SIG-M5 (cell line): ENCODE data around the gene FOLR2.
"Not testable (repeated sequence)": the region's sequence is repeated elsewhere in the genome, so short reads cannot be mapped to it uniquely, and the experiment has no call there.

ENCODE experiments used
- DNase-seq: peaks from one replicate; lab custom pipeline; 2025; lab: John Stamatoyannopoulos, UW

Gene FOLR2

DNA sequence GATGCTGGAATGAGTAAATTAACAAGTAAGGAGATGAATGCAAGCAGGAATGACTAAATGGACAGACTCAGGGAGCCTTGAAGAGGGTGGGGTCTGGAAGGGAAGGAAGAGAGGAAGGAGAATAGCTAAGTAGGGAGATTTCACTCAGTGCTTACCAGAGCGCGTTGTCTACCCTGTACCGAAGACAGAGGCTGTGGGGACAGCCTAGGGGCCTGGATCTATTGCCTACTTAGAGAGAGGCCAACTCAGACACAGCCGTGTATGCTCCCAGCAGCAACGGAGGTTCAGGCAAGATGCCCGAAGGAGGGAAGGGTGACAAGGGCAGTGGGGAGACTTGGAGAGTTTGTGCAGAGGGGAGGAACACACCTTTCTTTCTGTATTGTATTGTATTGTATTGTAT lies at the start of gene FOLR2:
FOLR2 (plus strand) TSS at position 157 of the 400 bp plus-strand sequence. CDS start 1,791 bp downstream, outside the sequence.
- no peak for DNase-seq

DNA sequence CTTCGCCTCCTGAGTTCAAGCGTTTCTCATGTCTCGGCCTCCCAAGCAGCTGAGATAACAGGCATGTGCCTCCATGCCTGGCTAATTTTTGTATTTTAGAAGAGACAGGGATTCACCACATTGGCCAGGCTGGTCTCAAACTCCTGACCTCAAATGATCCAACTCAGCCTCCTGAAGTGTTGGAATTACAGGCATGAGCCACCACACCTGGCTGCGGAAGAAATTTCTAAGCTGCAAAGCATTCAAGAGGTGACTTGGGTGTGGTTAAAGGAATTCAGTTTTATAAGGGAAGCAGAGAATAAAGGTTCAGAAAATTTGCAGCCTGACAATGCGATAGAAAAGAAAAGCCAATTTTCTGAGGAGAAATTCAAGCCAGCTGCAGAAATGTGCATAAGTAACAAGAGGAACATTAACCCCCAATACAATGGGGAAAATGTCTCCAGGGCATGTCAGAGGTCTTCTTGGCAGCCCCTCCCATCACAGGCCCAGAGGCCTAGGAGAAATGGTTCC lies 47.5 kb upstream of the FOLR2 start:
- DNase-seq, result not testable (repeated sequence)

DNA sequence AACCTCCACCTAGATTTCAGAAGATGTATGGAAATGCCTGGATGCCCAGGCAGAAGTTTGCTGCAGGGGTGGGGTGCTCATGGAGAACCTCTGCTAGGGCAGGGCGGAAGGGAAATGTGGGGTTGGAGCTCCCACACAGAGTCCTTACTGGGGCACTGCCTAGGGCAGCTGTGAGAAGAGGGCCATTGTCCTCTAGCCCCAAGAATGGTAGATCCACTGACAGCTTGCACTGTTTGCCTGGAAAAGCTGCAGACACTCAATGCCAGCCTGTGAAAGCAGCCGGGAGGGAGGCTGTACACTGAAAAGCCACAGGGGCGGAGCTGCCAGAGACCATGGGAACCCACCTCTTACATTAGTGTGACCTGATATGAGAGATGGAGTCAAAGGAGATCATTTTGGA lies 46.8 kb upstream of the FOLR2 start:
- DNase-seq, result not testable (repeated sequence)

GRCh38 chr11:72172043-72172442 lies 44.6 kb upstream of the FOLR2 start:
- not testable (repeated sequence) for DNase-seq

DNA sequence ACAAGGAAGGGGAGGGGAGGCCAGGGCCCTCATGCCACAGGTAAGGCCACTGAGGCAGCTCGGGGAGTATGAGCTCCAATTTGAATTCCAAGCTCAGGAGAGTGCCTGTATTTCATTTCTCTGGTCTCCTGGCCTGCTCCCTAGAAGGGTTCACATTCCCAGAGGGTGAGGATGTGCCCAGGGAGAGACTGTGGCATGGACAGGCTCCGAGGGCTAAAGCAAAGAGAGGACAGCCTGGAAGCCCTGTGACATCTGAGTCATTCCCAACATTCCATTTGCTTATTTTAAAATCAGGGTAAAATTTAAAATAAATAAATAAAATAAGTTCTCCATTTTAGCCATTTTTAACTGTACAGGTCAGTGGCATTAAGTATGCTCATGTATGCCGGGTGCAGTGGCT lies 43.3 kb upstream of the FOLR2 start:
- DNase-seq, result no peak

DNA sequence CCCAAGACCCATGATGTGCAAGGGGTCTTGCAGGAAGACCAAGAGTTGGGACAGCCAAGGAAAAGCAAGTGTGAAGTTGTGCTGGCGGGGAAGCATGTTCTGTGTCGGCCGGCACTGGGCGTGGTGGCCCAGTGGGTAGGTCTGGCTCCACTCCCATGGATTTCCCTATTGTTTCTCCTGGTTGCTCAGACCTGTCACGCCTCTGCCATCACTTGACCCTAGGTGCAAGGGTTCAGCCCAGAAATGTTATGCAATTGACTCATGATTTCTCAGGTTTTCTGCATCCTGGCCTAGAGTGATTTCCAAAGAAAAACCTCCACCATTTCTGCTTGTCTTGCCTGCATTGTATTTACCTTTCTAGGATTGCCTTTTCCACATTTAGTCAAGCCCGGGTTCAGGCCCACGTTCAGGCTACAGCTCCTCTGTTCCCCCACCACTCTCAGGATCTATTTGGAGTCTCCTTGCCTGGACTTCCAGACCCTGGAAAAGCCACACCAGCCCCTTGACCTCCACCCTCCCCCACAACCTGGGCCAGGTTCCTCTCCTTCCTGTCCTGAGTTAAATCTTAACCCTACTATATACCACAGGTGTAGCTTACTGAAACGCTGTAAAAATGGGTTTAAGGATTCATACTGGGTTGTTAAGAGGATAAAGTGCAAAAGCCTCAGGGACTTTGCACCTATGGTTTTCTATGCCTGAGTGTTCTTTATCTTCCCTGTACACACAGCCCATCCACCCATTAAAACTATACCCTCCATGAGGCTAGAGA lies 42.1 kb upstream of the FOLR2 start:
- no peak for DNase-seq

DNA sequence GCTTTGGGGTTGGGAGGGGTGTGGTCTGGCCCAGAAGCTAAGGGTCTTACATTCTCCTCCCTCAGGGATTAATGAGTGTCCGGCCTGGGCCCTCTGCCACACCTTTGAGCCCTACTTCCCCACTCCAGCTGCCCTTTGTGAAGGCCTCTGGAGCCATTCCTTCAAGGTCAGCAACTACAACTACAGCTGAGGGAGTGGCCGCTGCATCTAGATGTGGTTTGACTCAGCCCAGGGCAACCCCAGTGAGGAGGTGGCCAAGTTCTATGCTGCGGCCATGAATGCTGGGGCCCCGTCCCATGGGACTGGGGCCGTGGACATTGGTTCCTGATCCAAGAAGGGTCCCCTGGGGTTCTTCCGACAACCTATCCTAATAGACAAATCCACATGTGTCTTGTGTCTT lies 38.9 kb upstream of the FOLR2 start:
- DNase-seq, result no peak

DNA sequence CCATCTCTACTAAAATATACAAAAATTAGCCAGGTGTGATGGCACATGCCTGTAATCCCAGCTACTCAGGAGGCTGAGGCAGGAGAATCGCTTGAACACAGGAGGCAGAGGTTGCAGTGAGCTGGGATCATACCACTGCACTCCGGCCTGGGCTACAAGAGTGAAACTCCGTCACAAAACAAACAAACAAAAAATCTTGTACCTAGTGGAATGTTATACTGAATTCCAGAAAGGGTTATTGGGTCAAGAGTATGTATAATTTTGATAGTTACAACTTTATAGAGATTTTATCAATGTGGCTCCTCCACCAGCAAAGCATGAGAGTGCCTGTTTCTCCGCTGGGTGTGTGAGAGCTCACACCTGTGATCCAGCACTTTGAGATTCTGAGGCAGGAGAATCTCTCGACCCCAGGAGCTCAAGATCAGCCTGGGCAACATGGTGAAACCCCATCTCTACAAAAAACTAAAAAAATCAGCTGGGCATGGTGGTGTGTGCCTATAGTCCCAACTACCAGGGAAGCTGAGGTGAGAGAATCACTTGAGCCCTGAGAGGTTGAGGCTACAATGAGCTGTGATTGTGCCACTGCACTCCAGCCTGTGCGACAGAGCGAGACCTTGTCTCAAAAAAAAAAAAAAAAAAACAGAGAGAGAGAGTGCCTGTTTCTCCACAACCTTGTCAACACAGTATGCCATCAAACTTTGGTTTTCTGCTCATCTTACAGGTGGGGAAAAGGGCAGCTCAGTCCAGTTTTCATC lies 37.4 kb upstream of the FOLR2 start:
- no peak for DNase-seq

DNA sequence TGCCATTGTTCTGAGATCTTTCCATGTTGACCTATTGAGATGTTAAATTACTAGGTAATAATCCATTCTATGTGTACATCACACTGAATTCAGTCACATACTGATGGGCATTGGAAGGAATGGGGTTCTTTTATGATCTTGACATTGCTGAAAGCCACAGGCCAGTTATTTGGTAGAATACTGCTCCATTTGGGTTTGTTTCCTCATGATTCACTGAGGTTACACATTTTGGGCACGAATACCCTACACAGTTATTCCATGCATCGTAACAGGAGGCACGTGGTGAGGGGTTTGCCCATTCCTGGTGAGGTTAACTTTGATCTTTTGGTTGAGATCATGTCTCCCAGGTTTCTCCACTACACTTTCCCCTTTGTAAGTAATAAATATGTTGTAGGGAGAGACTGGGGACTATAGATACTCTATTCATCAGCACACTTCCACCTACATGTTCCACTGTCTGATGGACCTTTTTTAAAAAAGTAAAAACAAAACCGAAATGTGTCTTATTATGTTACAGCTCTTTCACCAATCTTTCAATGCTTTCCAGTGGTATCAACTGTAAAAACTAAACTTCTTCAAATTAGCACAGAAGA lies 36.7 kb upstream of the FOLR2 start:
- no peak for DNase-seq

DNA sequence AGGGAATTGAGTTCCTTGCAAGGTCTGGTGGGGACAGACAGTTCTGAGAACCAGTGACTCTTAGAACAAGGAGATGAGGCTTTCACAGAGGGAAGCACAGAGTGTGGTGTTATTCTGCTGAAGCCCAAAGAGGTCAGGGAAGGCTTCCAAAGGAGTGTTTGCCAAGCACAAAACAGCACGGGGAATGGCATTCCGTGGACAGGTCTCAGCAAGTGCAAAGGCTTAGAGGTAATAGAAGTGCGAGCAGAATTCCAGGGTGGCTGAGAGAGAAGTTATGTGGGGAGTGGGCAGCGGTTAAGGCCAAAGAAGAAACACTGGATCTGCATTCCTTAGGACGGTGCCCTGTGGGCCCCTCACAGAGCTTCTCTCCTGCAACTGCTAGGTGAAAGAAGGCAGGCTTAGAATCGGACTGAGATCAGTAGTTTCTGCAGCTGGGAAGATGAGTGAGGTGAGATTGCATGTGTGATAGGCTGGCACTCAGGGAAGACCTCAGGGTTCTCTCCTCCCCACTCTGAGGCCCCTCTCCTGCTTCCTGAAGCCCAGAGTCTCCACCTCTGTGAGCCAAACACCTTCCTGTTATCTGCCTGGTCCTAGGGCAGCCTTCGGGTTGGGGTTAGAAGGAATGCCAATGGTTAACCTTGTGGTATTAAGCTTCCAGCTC lies 35.6 kb upstream of the FOLR2 start:
- not testable (repeated sequence) for DNase-seq

DNA sequence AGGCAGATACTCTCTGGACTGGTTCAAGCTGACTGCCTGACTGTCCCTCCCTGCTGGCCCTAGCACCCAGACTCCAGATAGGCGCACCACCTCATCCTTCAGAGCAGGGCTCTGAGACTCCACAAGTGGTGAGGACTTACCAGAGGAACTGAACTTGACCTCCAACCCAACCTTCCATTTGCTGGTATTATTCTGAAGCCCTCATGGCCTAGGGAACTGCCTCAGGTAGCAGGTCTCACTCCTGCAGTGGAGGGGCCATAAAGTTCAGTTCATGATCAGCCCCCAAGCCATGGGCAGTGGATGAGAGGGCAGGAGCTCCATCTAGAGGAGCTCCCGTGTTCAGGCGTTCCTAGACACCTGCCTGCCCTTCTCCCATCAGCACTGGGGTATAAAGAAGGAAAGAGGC lies 35.0 kb upstream of the FOLR2 start:
- not testable (repeated sequence) for DNase-seq

- no peak for DNase-seq
Observed at GRCh38 chr11:72188267-72188666, 28.3 kb upstream of the FOLR2 start.

GRCh38 chr11:72189455-72190250 lies 26.9 kb upstream of the FOLR2 start:
- no peak for DNase-seq

DNA sequence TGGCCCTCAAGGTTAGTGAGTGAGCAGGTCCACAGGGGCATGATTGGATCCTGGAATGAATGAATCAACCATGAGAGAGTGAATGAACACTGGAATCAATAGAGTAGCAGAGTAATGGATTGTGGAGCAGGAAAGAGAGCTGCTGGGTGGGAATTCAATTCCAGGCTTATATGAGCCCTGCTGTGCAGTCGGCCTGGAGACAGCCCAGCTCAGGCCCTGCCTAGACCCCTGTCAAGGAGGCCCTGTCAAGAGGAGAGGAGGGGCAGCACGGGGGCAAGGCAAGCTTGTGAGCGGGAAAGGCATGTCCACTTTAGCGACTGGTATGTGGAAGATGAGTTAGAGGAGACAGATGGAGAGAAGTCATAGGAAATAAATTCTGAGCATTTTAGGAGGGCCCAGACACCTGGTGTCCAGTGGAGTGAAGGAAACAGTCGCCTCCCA lies 25.9 kb upstream of the FOLR2 start:
- DNase-seq, result no peak

DNA sequence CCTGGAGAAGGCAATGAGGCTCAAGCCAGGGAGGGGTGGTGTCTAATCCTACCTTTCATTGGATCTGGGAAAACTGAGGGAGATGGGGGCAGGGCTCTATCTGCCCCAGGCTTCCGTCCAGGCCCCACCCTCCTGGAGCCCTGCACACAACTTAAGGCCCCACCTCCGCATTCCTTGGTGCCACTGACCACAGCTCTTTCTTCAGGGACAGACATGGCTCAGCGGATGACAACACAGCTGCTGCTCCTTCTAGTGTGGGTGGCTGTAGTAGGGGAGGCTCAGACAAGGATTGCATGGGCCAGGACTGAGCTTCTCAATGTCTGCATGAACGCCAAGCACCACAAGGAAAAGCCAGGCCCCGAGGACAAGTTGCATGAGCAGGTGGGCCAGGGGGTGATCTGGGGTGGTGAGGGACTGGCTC lies 24.6 kb upstream of the FOLR2 start, which contains the start of gene FOLR1:
FOLR1 (plus strand) TSS at position 180 of the 421 bp plus-strand sequence; CDS start at position 214, 34 bp downstream.
- no peak for DNase-seq

- no peak for DNase-seq
Observed at GRCh38 chr11:72195518-72196270, 20.9 kb upstream of the FOLR2 start.

DNA sequence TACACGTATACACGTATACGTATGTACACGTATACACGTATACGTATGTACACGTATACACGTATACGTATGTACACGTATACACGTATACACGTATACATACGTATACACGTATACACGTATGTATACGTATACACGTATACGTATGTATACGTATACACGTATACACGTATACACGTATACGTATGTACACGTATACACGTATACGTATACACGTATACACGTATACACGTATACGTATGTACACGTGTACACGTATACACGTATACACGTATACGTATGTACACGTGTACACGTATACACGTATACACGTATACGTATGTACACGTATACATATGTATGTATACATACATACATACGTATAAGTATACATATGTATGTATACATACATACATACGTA lies 15.1 kb upstream of the FOLR2 start:
- DNase-seq, result not testable (repeated sequence)

DNA sequence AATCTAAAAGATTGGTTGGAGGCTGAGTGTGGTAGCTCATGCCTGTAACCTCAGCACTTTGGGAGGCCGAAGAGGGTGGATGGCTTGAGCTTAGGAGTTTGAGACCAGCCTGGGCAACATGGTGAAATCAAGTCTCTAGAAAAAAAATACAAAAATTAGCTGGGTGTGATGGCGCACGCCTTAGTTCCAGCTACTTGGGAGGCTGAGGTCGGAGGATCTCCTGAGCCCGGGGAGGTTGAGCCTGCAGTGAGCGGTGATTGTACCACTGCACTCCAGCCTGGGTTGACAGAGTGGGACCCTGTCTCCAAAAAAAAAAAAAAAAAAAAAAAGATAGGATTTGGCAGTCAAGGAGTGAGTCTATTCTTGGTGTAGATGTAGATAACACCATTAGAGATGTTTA lies 14.0 kb upstream of the FOLR2 start:
- DNase-seq, result no peak

DNA sequence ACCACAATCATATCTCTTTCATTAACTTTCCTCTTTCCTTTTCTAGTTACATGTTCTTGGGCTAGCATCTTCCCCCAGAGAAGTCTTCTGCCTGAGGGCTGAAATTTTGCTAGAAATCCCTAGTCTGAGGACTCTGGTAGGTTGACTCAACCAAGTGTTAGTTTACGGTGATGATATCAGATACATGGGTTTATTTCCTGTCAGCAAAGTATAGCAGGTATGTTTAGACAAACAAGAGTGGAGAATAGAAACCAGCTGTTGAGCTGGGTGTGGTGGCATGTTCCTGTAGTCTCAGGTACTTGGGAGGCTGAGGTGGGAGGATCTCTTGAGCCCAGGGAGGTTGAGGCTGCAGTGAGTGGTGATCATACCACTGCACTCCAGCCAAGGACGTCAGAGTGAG lies 13.4 kb upstream of the FOLR2 start:
- no peak for DNase-seq

DNA sequence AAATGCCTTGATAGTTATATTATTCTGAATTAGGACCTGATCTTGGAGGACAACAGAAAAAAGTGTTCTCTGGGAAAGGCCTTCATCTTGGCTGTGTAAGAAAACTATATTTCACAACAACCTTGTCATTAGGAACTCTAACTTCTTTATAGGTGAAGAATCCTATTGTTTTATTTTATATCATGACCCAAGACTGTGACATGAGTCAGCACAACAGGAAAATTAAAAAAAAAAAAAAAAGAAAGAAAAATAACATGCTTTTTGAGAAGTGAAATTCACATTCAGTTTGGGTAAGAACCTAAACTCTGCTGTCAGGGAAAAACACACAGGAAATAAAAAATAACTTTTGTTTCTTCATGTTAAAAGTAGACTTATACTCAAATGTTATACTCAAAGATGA lies 11.7 kb upstream of the FOLR2 start:
- DNase-seq, result no peak
